Caco-2 (cell line): ENCODE results near the gene SLC13A4. TPM values are rescaled to one million over a fixed set of nuclear protein-coding genes. Genes with fewer than 3 reads are reported as not detected.
"Not testable (repeated sequence)": the region's sequence is repeated elsewhere in the genome, so short reads cannot be mapped to it uniquely, and the experiment has no call there.

Experiments
- BruUV-seq: library from RNA; stranded (reverse); fragments of 400-500 nt; replicated peaks from 2 replicates; lab custom pipeline; 2021; lab: Mats Ljungman, UMichigan
- CTCF ChIA-PET: fragments of 300-600 bp; sonication (Branson Sonifier 250); formaldehyde crosslinking; loops from one replicate; lab custom pipeline; 2022; ENCODE audit warnings: antibody characterized with exemption; lab: Charles Lee
- POLR2A ChIA-PET: fragments of 300-600 bp; sonication (Branson Sonifier 250); formaldehyde crosslinking; loops from one replicate; lab custom pipeline; 2022; ENCODE audit warnings: antibody characterized with exemption; lab: Charles Lee
- DNase-seq, 2 experiments: peaks; one replicate each; pipeline versions ENCODE4 v3.0.0 to v3.0.0-alpha.2; 2020 to 2022
- H3K27me3 ChIP-seq: replicated peaks from 2 replicates; pipeline ENCODE4 v1.6.0; 2011; ENCODE audit warnings: low read length; ENCODE audit not compliant: control insufficient read depth, insufficient read depth
- H3K36me3 ChIP-seq: 2 replicates; pipeline ENCODE4 v1.5.1; 2011; ENCODE audit warnings: low read length; ENCODE audit not compliant: control insufficient read depth, insufficient read depth
- H3K4me1 ChIP-seq: fragments of 250-450 bp; sonication (Bioruptor Pico); 2 replicates; pipeline ENCODE4 v1.5.1; 2020; ENCODE audit warnings: mild to moderate bottlenecking
- H3K4me3 ChIP-seq: 2 replicates; pipeline ENCODE4 v1.5.1; 2011; ENCODE audit warnings: low read depth, mild to moderate bottlenecking, control low read depth, low read length
- H3K9me3 ChIP-seq: fragments of 250-450 bp; sonication (Bioruptor Pico); 2 replicates; pipeline ENCODE4 v1.5.1; 2020; ENCODE audit warnings: mild to moderate bottlenecking, moderate library complexity
- H3K27ac Mint-ChIP-seq: one replicate; pipeline ENCODE4 v1.8.0; 2022; ENCODE audit warnings: mixed read lengths; ENCODE audit not compliant: unreplicated experiment
- H3K27me3 Mint-ChIP-seq: one replicate; pipeline ENCODE4 v1.8.0; 2022; ENCODE audit warnings: mixed read lengths; ENCODE audit not compliant: insufficient read depth, unreplicated experiment
- H3K36me3 Mint-ChIP-seq: one replicate; pipeline ENCODE4 v1.8.0; 2022; ENCODE audit warnings: mild to moderate bottlenecking, mixed read lengths; ENCODE audit not compliant: insufficient read depth, unreplicated experiment
- H3K4me1 Mint-ChIP-seq: one replicate; pipeline ENCODE4 v1.8.0; 2022; ENCODE audit warnings: low read depth, mixed read lengths; ENCODE audit not compliant: unreplicated experiment
- H3K4me3 Mint-ChIP-seq: one replicate; pipeline ENCODE4 v1.8.0; 2022; ENCODE audit warnings: mild to moderate bottlenecking, moderate library complexity, mixed read lengths; ENCODE audit not compliant: unreplicated experiment
- H3K9me3 Mint-ChIP-seq: one replicate; pipeline ENCODE4 v1.8.0; 2022; ENCODE audit warnings: mixed read lengths; ENCODE audit not compliant: unreplicated experiment
- intact Hi-C: fragments of 100-400 bp; cut with micrococcal nuclease; formaldehyde crosslinking; loops from one replicate; pipeline ENCODE4 v1.10.0; 2022; ENCODE audit not compliant: unreplicated experiment
- total RNA-seq: library from RNA; stranded (reverse); gene quantifications from 2 replicates; pipeline ENCODE4 v1.2.3, GENCODE V29; 2022
- TF ChIP-seq, protein P1 (sequence below), 2 experiments: fragments of 200-600 bp in 1 of 2; IDR thresholded peaks; 1 replicate in 1 of 2; 2 replicates in 1 of 2; pipeline versions ENCODE4 v1.5.1 to v1.8.0; 2011 to 2022; ENCODE audit warnings: antibody characterized with exemption in 1 of 2, control low read depth in 1 of 2, inconsistent platforms in 1 of 2, low read depth in 1 of 2, low read length in 1 of 2, mild to moderate bottlenecking in 1 of 2, moderate library complexity in 1 of 2; ENCODE audit not compliant: insufficient read depth in 1 of 2, severe bottlenecking in 1 of 2, unreplicated experiment in 1 of 2

The SLC13A4 gene
- total RNA-seq, 1 experiment from 2014 or later, result not detected

- intact Hi-C loops, result no loop called here
- no peaks in the 10 kb centered on the region for H3K27me3 ChIP-seq
- H3K27ac Mint-ChIP-seq, result no peak overlapping the region
- ChIA-PET CTCF (no interaction called here), POLR2A (no interaction called here)
- no peak overlapping the region for H3K4me3 ChIP-seq
- TF ChIP-seq, protein P1, sequence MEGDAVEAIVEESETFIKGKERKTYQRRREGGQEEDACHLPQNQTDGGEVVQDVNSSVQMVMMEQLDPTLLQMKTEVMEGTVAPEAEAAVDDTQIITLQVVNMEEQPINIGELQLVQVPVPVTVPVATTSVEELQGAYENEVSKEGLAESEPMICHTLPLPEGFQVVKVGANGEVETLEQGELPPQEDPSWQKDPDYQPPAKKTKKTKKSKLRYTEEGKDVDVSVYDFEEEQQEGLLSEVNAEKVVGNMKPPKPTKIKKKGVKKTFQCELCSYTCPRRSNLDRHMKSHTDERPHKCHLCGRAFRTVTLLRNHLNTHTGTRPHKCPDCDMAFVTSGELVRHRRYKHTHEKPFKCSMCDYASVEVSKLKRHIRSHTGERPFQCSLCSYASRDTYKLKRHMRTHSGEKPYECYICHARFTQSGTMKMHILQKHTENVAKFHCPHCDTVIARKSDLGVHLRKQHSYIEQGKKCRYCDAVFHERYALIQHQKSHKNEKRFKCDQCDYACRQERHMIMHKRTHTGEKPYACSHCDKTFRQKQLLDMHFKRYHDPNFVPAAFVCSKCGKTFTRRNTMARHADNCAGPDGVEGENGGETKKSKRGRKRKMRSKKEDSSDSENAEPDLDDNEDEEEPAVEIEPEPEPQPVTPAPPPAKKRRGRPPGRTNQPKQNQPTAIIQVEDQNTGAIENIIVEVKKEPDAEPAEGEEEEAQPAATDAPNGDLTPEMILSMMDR (IDR thresholded peaks at IDR 0.05; ENCODE audit: insufficient read depth in 1 of 2, low read depth in 1 of 2, low read length in 1 of 2, severe bottlenecking in 1 of 2, unreplicated experiment in 1 of 2), result no peak
- H3K36me3 ChIP-seq, result no peaks in the 10 kb centered on the region
- no peaks in the 10 kb centered on the region for H3K9me3 ChIP-seq
- H3K27me3 Mint-ChIP-seq, result peaks cover 3% of the 10 kb centered on the region
- no TSS peak for BruUV-seq
- no peak for DNase-seq
- no peaks in the 10 kb centered on the region for H3K9me3 Mint-ChIP-seq
- H3K4me3 Mint-ChIP-seq, result no peak overlapping the region
- no peaks in the 10 kb centered on the region for H3K4me1 Mint-ChIP-seq
- H3K4me1 ChIP-seq, result peaks cover 3% of the 10 kb centered on the region; the same call in 1 of the 2 replicates
- H3K36me3 Mint-ChIP-seq, result no peaks in the 10 kb centered on the region
Observed at GRCh38 chr7:135740889-135741288, 12.9 kb upstream of the SLC13A4 start.

DNA sequence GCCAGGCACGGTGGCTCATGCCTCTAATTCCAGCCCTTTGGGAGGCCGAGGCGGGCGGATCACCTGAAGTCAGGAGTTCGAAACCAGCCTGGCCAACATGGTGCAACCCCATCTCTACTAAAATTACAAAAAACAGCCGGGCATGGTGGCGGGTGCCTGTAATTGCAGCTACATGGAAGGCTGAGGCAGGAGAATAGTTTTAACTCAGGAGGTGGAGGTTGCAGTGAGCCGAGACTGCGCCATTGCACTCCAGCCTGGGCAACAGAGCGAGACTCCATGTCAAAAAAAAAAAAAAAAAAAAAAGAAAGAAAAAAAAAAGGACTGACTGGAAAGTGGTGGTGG is 9.3 kb upstream of the SLC13A4 start:
- H3K27ac Mint-ChIP-seq, H3K4me3 Mint-ChIP-seq, H3K4me3 ChIP-seq, H3K36me3 Mint-ChIP-seq, H3K36me3 ChIP-seq, H3K27me3 Mint-ChIP-seq, DNase-seq, H3K4me1 ChIP-seq, H3K4me1 Mint-ChIP-seq, H3K9me3 Mint-ChIP-seq, BruUV-seq, H3K27me3 ChIP-seq, POLR2A ChIA-PET, intact Hi-C loops, H3K9me3 ChIP-seq: not testable (repeated sequence)
- CTCF ChIA-PET, result interaction anchor here (0.7 kb wide), 1 partner anchor 278 kb away, joined by 6 read pairs; no protein-coding TSS in a partner anchor

- no peaks in the 10 kb centered on the region for H3K4me1 Mint-ChIP-seq
- H3K27ac Mint-ChIP-seq, result no peak overlapping the region
- H3K9me3 Mint-ChIP-seq, result no peaks in the 10 kb centered on the region
- Histone ChIP-seq H3K27me3 (no peaks in the 10 kb centered on the region), H3K4me1 (no peaks in the 10 kb centered on the region), H3K4me3 (no peak overlapping the region), H3K36me3 (no peaks in the 10 kb centered on the region), H3K9me3 (no peaks in the 10 kb centered on the region)
- CTCF ChIA-PET, result interaction anchor here (0.6 to 0.7 kb wide), 2 partner anchors 13 to 279 kb away, joined by 3 to 6 read pairs; no protein-coding TSS in a partner anchor
- no peak for DNase-seq
- no TSS peak for BruUV-seq
- POLR2A ChIA-PET, result no interaction called here
- TF ChIP-seq, protein P1 (IDR thresholded peaks at IDR 0.05; ENCODE audit: insufficient read depth in 1 of 2, low read depth in 1 of 2, low read length in 1 of 2, severe bottlenecking in 1 of 2, unreplicated experiment in 1 of 2), result peak in 1 of 2 experiments; percentile 18
- no peaks in the 10 kb centered on the region for H3K36me3 Mint-ChIP-seq
- H3K4me3 Mint-ChIP-seq, result no peak overlapping the region
- intact Hi-C loops, result no loop called here
- H3K27me3 Mint-ChIP-seq, result peaks cover 3% of the 10 kb centered on the region
Observed at GRCh38 chr7:135736586-135737305, 8.8 kb upstream of the SLC13A4 start.
